Measurements from ENCODE around the gene GTF2IRD2. TPM values are rescaled to one million over a fixed set of nuclear protein-coding genes. Genes with fewer than 3 reads are reported as not detected.
"Not testable (repeated sequence)": the region's sequence is repeated elsewhere in the genome, so short reads cannot be mapped to it uniquely, and the experiment has no call there.

GTF2IRD2 gene
- polyA plus RNA-seq (2012; ENCODE audit: insufficient read depth, insufficient read length), result not detected

DNA sequence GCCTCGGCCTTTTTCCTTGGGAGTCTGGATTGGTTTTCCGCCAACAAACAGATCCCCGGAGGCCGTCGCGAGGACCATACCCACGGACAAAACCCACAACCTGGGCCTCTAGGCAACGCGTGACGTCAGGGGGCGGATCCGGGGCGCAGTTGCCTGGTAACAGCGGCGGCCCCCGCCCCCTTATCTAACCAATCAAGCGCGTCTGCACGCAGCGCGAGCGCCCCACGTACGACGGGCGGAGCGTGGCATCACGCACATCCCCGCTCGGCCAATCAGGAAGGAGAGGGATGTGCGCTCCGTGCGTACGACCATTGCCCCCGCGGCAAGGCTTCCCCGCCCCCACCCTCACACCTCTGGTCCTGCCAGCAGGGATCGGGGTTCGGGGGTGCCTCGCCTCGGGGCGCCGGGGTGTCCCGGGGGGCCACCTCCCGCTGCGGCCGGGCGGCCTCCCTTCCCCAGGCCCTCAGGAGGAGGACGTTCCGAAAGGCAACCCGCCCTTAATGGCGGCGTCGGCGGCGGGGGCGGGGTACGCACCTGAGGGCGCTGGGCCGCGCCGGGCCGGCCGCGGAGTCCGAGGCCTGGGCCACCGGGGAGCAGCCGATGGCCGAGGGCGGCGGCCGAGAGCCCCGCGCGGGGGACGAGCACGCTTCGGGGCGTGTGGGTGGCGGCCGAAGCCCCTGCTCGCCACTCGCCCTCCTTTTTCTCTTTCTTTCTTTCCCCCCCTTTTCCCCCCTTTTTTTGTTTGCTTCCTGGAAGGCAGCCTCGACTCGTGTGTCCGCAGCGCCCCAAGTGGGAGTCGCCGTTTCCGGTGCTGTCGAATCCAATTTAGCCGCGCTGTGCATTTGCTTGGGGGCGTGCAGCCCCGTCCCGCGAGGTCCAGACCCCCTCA lies at the start of gene GTF2IRD2:
Gene GTF2IRD2 (minus strand): TSS at position 773 of the 889 bp plus-strand sequence. CDS start 15,227 bp downstream, outside the sequence.
- not testable (repeated sequence) for H3K4me3 ChIP-seq (ENCODE audit: low read length); DNase-seq (ENCODE audit: low read depth, low spot score)

- H3K4me3 ChIP-seq (ENCODE audit: low read length), result peak overlapping the region; percentile 45
- DNase-seq (ENCODE audit: low read depth, low spot score), result peak; percentile 79
Measured at GRCh38 chr7:74890158-74891123, 39.0 kb upstream of the GTF2IRD2 start.

DNA sequence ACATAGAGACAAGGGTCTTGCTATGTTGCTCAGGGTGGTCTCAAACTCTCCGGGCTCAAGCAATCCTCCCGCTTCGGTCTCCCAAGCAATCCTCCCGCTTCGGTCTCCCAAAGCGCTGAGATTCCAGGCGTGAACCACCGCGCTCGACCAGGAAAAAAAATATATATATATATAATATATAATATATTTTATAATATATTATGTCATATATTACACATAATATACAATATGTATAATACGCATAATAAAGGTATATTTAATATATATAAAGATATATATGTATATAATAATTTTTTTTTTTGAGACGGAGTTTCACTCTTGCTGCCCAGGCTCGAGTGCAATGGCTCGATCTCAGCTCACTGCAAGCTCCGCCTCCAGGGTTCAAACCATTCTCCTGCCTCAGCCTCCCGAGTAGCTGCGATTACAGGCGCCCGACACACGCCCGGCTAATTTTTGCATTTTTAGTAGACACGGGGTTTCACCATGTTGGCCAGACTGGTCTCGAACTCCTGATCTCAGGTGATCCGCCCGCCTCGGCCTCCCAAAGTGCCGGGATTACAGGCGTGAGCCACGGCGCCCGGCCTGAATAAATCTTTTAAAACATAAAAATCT lies 38.2 kb upstream of the GTF2IRD2 start:
- peak overlapping the region; percentile 41 for H3K4me3 ChIP-seq (ENCODE audit: low read length)
- DNase-seq (ENCODE audit: low read depth, low spot score), result not testable (repeated sequence)

- not testable (repeated sequence) for DNase-seq (ENCODE audit: low read depth, low spot score); H3K4me3 ChIP-seq (ENCODE audit: low read length)
Measured at GRCh38 chr7:74885295-74885694, 33.9 kb upstream of the GTF2IRD2 start.

GRCh38 chr7:74882110-74882509 lies 30.7 kb upstream of the GTF2IRD2 start:
- not testable (repeated sequence) for H3K4me3 ChIP-seq (ENCODE audit: low read length); DNase-seq (ENCODE audit: low read depth, low spot score)

DNA sequence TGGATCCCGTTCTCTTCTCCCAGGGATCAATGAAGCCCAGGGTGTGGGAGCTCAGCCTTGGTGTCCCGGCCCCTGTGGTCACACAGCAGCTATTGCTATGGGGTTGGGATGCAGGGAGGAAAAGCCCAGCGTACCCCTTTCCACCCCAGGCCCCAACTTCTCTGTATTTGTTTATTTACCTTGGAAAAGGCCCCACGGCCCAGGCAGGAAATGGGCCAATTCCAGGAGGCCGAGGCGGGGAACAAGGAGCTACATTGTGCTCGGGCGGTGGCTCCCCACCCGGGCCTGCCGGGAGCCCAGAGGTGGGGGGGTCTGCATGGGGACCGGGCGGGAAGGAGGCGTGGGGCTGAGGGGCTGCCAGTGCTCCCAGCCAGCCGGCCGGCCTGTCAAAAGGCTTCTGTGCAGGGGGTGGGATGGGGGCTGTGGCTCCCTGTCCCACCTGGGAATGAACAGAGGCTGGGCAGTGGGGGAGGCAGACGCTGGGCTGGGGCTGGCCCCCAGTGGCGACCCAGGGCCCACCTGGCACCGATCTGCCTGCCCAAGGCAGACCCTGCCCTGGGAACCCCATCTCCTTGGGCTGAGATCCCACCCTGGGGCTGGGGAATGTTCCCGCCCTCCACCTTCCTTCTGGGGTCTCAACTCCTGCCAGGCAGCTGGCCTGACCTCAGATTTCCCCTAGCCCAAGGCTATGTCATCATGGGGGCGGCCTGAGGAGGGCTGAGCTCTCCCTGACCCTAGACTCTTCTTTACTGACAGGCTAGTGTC lies 23.5 kb upstream of the GTF2IRD2 start:
- DNase-seq (ENCODE audit: low read depth, low spot score); H3K4me3 ChIP-seq (ENCODE audit: low read length): not testable (repeated sequence)

- H3K4me3 ChIP-seq (ENCODE audit: low read length); DNase-seq (ENCODE audit: low read depth, low spot score): not testable (repeated sequence)
Measured at GRCh38 chr7:74874104-74874747, 22.8 kb upstream of the GTF2IRD2 start.

- H3K4me3 ChIP-seq (ENCODE audit: low read length); DNase-seq (ENCODE audit: low read depth, low spot score): not testable (repeated sequence)
Measured at GRCh38 chr7:74872542-74872941, 21.1 kb upstream of the GTF2IRD2 start.

- not testable (repeated sequence) for H3K4me3 ChIP-seq (ENCODE audit: low read length); DNase-seq (ENCODE audit: low read depth, low spot score)
Measured at GRCh38 chr7:74865777-74866176, 14.4 kb upstream of the GTF2IRD2 start.

DNA sequence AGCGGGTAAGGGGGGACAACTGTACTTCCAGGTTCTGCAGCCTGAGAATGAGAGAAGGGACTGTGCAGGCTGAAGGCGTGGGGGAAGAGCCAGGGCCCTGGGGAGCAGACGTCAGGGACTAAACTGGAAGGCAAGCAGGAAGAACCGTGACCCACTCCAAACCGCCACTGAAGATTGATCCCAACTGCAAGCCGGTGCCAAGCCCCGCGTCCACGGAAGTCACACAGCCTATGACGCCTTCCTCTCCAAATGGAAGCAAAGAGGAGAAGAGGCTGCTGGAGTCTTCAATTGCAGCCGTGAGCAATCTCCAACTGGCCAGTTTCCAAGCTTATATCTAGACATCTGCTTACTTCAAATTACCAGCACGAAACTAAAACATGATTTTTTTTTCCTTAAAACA lies 1.6 kb downstream of the GTF2IRD2 start:
- DNase-seq (ENCODE audit: low read depth, low spot score), result not testable (repeated sequence)

DNA sequence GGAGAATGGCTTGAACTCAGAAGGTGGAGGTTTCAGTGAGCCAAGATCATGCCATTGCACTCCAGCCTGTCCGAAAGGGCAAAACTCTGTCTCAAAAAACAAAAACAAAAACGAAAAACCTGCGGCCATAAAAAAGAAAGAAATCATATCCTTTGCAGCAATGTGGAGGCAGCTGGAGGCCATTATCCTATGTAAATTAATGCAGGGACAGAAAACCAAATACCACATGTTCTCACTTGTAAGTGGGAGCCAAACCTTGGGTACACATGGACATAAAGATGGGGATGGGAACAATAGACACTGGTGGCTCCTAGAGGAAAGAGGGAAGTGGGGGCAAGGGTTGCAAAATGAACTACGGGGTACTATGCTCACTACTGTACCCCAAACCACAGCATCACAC lies 21.0 kb downstream of the GTF2IRD2 start:
- DNase-seq (ENCODE audit: low read depth, low spot score); H3K4me3 ChIP-seq (ENCODE audit: low read length): not testable (repeated sequence)

More for the DNA sequence above, 1.6 kb downstream of the GTF2IRD2 start:
- not testable (repeated sequence) for H3K4me3 ChIP-seq (ENCODE audit: low read length)

DNA sequence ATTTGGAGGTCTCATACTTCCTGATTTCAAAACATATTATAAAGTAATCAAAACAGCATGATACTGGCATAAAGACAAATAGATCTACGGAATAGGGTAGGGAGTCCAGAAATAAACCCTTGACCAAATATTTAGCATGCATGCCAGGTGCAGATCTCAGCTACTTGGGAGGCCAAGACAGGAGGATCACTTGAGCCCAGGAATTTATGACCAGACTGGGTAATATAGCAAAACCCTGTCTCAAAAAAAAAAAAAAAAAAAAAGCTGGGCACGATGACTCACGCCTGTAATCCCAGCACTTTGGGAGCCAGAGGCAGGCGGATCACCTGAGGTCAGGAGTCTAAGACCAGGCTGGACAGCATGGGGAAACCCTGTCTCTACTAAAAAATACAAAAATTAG lies 21.4 kb downstream of the GTF2IRD2 start:
- not testable (repeated sequence) for DNase-seq (ENCODE audit: low read depth, low spot score); H3K4me3 ChIP-seq (ENCODE audit: low read length)

DNA sequence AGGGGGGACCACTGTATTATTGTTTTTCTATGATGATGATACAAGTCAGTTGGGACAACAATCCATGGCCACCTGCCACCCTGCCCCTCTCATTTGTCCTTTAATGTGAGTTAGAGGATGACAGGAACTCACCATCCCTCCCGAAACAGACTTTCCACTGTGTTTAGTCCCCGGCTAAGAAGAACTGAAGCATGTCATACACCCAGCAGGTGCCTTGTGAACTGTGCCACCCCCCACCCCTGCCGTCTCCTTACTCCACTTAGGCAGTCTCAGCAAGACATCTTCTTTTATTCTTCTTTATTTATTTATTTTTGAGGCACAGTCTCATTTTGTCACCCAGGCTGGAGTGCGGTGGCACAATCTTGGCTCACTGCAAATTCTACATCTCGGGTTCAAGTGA lies 30.1 kb downstream of the GTF2IRD2 start:
- not testable (repeated sequence) for H3K4me3 ChIP-seq (ENCODE audit: low read length); DNase-seq (ENCODE audit: low read depth, low spot score)

DNA sequence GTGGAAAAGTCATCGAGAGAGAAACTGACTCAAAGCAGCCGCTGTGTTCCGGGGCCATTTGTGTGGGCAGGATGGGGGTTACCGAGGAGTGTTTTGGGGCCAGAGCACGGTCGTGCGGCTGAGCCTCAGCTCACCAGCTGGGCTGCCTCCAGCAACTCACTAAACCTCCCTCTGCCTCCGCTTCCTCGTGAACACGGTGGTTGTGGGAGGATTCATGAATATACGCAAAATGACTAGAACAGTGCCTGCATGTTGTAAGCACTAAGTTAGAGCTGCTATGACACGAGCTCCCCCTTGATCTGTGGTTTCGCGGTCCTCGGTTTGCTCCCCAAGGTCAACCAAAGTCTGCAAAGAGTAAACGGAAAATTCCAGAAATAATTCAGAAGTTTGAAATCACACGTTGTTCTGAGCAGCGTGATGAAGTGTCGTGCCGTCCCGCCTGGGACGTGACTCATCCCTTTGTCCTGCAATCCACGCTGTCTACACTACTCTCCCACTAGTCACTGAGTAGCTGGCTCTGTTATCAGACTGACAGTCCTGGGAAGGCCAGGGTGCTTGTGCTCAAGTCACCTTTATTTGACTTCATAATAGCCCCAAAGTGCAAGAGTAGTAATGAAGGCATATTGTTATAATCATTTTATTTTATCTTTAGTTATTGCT lies 31.1 kb downstream of the GTF2IRD2 start:
- not testable (repeated sequence) for H3K4me3 ChIP-seq (ENCODE audit: low read length); DNase-seq (ENCODE audit: low read depth, low spot score)

GRCh38 chr7:74815882-74816281 lies 35.5 kb downstream of the GTF2IRD2 start:
- H3K4me3 ChIP-seq (ENCODE audit: low read length); DNase-seq (ENCODE audit: low read depth, low spot score): not testable (repeated sequence)

GRCh38 chr7:74798644-74799043 lies 52.8 kb downstream of the GTF2IRD2 start:
- DNase-seq (ENCODE audit: low read depth, low spot score); H3K4me3 ChIP-seq (ENCODE audit: low read length): not testable (repeated sequence)
